Activated CD8-positive, alpha-beta memory T cell treated with anti-CD3 and anti-CD28 coated beads, Interleukin-2, amount 10 ng/mL, durations not matched to agents 7 days and 5 days (primary cell): ENCODE results near the gene PITX2. TPM values are rescaled to one million over a fixed set of nuclear protein-coding genes. Genes with fewer than 3 reads are reported as not detected.

ENCODE experiments used
- ATAC-seq: fragments of 150-1000 bp; cut with Tn5 transposase; one replicate; pipeline ENCODE4 v1.10.0; 2021; ENCODE audit warnings: moderate library complexity
- CTCF ChIA-PET: fragments of 350-600 bp; sonication (Branson Sonifier 250); formaldehyde crosslinking; loops from one replicate; lab custom pipeline; 2021; ENCODE audit warnings: antibody characterized with exemption; lab: Charles Lee
- DNase-seq: peaks from one replicate; pipeline ENCODE4 v3.0.0-alpha.2; 2020
- H3K27ac Mint-ChIP-seq: one replicate; pipeline ENCODE4 v1.8.0; 2021; ENCODE audit warnings: mild to moderate bottlenecking, mixed read lengths
- H3K27me3 Mint-ChIP-seq: one replicate; pipeline ENCODE4 v1.8.0; 2021; ENCODE audit warnings: mixed read lengths
- H3K36me3 Mint-ChIP-seq: one replicate; pipeline ENCODE4 v1.8.0; 2021; ENCODE audit warnings: mild to moderate bottlenecking, mixed read lengths
- H3K4me1 Mint-ChIP-seq: one replicate; pipeline ENCODE4 v1.8.0; 2021; ENCODE audit warnings: mixed read lengths
- H3K4me3 Mint-ChIP-seq: one replicate; pipeline ENCODE4 v1.8.0; 2021; ENCODE audit warnings: mild to moderate bottlenecking, moderate library complexity, mixed read lengths
- H3K9me3 Mint-ChIP-seq: one replicate; pipeline ENCODE4 v1.8.0; 2022; ENCODE audit warnings: low read depth, mixed read lengths
- total RNA-seq, 2 experiments: library from RNA; stranded (reverse); gene quantifications; one replicate each; pipeline ENCODE4 v1.2.3, GENCODE V29; 2021

The PITX2 gene
- total RNA-seq, 2 experiments from 2014 or later, result not detected

- Mint-ChIP-seq H3K9me3 (no peaks in the 10 kb centered on the region), H3K4me3 (no peak overlapping the region), H3K4me1 (peaks cover 2% of the 10 kb centered on the region), H3K27me3 (peaks cover 95% of the 10 kb centered on the region), H3K36me3 (peaks cover 8% of the 10 kb centered on the region), H3K27ac (peak overlapping the region; percentile 36)
- ATAC-seq (no peak), DNase-seq (no peak)
- CTCF ChIA-PET, result no interaction called here
Measured at GRCh38 chr4:110615353-110616237, 7.3 kb downstream of the PITX2 start.

- Mint-ChIP-seq H3K4me3 (no peak overlapping the region), H3K4me1 (peaks cover 2% of the 10 kb centered on the region), H3K27me3 (peaks cover 93% of the 10 kb centered on the region), H3K27ac (no peak overlapping the region), H3K9me3 (no peaks in the 10 kb centered on the region), H3K36me3 (peaks cover 8% of the 10 kb centered on the region)
- CTCF ChIA-PET, result no interaction called here
- DNase-seq (no peak), ATAC-seq (no peak)
Measured at GRCh38 chr4:110614976-110615352, 7.9 kb downstream of the PITX2 start.

- peaks cover 2% of the 10 kb centered on the region for H3K4me1 Mint-ChIP-seq
- peaks cover 8% of the 10 kb centered on the region for H3K36me3 Mint-ChIP-seq
- no peak for ATAC-seq
- H3K27me3 Mint-ChIP-seq, result peaks cover 92% of the 10 kb centered on the region
- H3K4me3 Mint-ChIP-seq, result no peak overlapping the region
- DNase-seq, result no peak
- CTCF ChIA-PET, result no interaction called here
- no peaks in the 10 kb centered on the region for H3K9me3 Mint-ChIP-seq
- no peak overlapping the region for H3K27ac Mint-ChIP-seq
Measured at GRCh38 chr4:110614173-110614963, 8.5 kb downstream of the PITX2 start.

DNA sequence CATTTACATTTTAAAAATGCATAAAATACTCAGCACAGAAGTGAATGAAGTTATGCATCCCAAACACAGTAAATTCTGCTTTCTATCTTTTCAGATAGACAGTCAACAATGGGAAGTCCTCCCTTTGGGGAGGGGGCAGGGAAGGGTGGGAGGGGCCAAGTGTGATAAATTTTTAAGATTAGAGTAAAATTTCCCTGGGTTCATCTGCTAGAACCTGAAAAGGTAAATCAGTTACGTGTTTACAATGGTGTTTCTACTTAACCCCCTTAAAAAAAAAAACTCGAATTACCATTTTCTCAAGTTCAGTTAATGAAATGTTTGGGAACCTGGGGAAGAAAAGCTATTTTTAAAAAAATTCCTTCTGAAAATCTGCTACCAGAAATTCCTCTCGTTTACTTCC, 9.1 kb downstream of the PITX2 start:
- H3K9me3 Mint-ChIP-seq, result no peaks in the 10 kb centered on the region
- CTCF ChIA-PET, result no interaction called here
- H3K27me3 Mint-ChIP-seq, result peaks cover 92% of the 10 kb centered on the region
- DNase-seq (no peak), ATAC-seq (no peak)
- H3K36me3 Mint-ChIP-seq, result peaks cover 6% of the 10 kb centered on the region
- H3K27ac Mint-ChIP-seq, result no peak overlapping the region
- H3K4me1 Mint-ChIP-seq, result peaks cover 2% of the 10 kb centered on the region
- no peak overlapping the region for H3K4me3 Mint-ChIP-seq

GRCh38 chr4:110612631-110613269, 10.1 kb downstream of the PITX2 start:
- Mint-ChIP-seq H3K4me3 (no peak overlapping the region), H3K4me1 (peaks cover 2% of the 10 kb centered on the region), H3K27ac (no peak overlapping the region), H3K27me3 (peaks cover 91% of the 10 kb centered on the region), H3K36me3 (peaks cover 6% of the 10 kb centered on the region), H3K9me3 (no peaks in the 10 kb centered on the region)
- DNase-seq (no peak), ATAC-seq (no peak)
- CTCF ChIA-PET, result no interaction called here

DNA sequence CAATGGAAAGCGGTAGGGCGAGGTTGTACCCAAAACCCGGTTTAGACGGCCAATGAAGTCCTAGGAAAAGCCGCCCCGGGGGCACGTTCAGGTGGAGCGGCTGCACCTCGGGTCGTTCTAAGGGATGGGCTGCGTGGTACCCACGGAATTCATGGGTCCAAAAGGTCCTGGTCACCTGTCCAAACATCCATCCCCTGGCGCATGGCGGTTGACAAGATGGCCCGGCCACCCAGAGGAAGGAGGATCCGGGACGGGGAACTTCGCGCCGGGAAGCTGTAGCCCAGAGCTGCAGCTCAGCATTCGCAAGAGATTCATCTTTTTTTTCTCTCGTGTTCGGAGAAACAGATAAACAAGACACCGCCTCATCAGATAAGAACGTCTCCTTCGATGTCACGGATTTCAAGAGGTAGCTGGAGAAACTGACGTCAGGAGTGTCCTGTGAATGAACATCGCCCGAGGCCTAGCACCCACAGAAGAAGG, 10.9 kb downstream of the PITX2 start:
- Mint-ChIP-seq H3K9me3 (no peaks in the 10 kb centered on the region), H3K4me1 (peaks cover 2% of the 10 kb centered on the region), H3K27ac (no peak overlapping the region), H3K27me3 (peaks cover 85% of the 10 kb centered on the region), H3K36me3 (peaks cover 6% of the 10 kb centered on the region), H3K4me3 (no peak overlapping the region)
- no peak for DNase-seq
- CTCF ChIA-PET, result no interaction called here
- no peak for ATAC-seq

DNA sequence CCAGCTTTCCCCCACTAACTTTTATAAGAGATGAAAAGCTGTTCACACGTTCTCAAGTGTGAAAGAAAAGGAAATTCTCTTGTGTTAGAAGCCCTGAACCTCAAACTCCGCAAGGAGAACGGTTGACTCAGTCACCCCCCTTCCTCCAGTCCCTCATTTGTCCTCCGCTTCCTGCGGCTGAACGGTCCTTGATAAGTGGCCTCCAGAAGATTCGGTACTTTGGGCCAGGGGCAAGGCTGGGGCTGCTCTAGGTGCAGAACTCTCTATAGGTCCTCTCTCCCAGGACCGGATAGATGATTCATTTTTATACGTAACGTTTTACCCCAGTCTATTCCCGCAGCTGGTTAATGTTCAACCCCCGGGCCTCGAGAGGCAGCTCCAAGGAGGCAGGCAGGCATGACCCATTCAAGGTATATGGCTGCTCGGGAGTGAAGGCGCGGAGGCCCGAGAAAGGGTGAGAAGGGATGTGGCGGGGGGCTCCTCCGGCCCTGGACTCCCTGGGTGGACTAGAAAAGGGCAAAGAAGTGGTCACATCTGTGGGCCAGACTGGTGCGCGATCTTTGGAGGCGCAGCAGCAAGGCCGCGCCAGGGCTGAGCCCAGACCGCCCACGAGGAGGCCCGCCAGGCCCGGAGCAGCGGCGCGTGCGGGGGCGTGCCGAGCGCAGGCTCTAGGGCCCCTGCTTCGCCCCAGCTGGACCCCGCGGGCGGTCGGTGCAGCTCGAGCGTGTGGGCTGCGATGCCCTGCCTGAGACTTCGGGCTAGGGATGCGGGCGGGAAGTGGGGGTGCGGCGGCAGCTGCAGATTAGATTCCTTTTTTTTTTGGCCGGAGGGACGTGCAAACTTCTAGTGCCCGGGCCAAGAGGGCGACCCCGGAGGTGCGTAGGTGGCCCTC, 11.7 kb downstream of the PITX2 start:
- Mint-ChIP-seq H3K36me3 (peaks cover 6% of the 10 kb centered on the region), H3K4me3 (no peak overlapping the region), H3K27ac (no peak overlapping the region), H3K4me1 (peaks cover 2% of the 10 kb centered on the region), H3K27me3 (peaks cover 77% of the 10 kb centered on the region), H3K9me3 (no peaks in the 10 kb centered on the region)
- ATAC-seq (no peak), DNase-seq (no peak)
- CTCF ChIA-PET, result interaction anchor here (0.7 kb wide), 1 partner anchor 295 kb away, joined by 3 read pairs; no protein-coding TSS in a partner anchor

GRCh38 chr4:110610620-110610939, 12.3 kb downstream of the PITX2 start:
- ATAC-seq (no peak), DNase-seq (no peak)
- Mint-ChIP-seq H3K36me3 (peaks cover 5% of the 10 kb centered on the region), H3K4me1 (peaks cover 2% of the 10 kb centered on the region), H3K4me3 (no peak overlapping the region), H3K9me3 (no peaks in the 10 kb centered on the region), H3K27ac (no peak overlapping the region), H3K27me3 (peaks cover 71% of the 10 kb centered on the region)
- CTCF ChIA-PET, result interaction anchor here (0.7 kb wide), 1 partner anchor 295 kb away, joined by 3 read pairs; no protein-coding TSS in a partner anchor

DNA sequence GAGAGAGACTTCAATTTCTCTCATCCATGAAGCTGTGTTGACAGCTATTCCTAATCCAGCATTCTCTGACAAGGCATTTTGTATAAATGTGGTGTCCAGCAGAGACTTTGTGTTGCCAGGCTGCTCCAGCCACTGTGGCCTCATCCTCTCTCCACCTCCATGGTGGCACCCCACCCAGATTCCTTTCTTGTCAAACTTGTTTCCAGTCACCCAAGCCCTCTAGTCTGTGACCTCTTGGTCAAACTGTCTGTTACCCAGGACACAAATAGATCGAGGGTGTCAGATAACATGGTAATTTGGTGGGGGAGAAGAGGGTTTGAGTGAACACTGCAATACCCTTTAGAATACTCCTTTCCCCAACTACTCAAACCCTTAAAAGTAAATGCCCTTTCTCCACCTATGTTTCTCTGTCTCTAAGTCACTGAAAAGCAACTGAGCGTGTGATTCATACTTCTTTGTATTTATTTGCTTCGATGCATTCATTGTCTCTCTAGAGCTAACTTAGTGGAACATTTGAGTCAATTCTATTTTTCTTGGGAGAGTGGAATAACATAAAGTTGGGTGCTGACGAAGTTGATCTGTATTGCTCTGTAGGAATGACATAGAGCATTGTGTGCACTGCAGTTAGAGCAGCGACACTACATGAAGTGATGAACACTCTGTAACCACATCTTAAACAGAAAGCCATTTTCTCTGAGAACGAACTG, 13.7 kb downstream of the PITX2 start:
- H3K36me3 Mint-ChIP-seq, result no peaks in the 10 kb centered on the region

GRCh38 chr4:110605077-110605476, 17.8 kb downstream of the PITX2 start:
- Mint-ChIP-seq H3K27ac (no peak overlapping the region), H3K9me3 (no peaks in the 10 kb centered on the region), H3K4me3 (no peak overlapping the region), H3K36me3 (no peaks in the 10 kb centered on the region), H3K27me3 (peaks cover 32% of the 10 kb centered on the region), H3K4me1 (no peaks in the 10 kb centered on the region)
- DNase-seq (no peak), ATAC-seq (no peak)
- CTCF ChIA-PET, result no interaction called here

More for the DNA sequence above, 13.7 kb downstream of the PITX2 start:
- peaks cover 59% of the 10 kb centered on the region for H3K27me3 Mint-ChIP-seq
- no peaks in the 10 kb centered on the region for H3K9me3 Mint-ChIP-seq
- no peaks in the 10 kb centered on the region for H3K4me1 Mint-ChIP-seq
- CTCF ChIA-PET, result no interaction called here
- no peak for DNase-seq
- no peak overlapping the region for H3K27ac Mint-ChIP-seq
- no peak overlapping the region for H3K4me3 Mint-ChIP-seq
- ATAC-seq, result no peak

GRCh38 chr4:110602061-110602460, 20.8 kb downstream of the PITX2 start:
- no peaks in the 10 kb centered on the region for H3K36me3 Mint-ChIP-seq
- CTCF ChIA-PET, result no interaction called here

GRCh38 chr4:110597582-110597981, 25.3 kb downstream of the PITX2 start:
- ATAC-seq, result no peak
- Mint-ChIP-seq H3K36me3 (no peaks in the 10 kb centered on the region), H3K9me3 (peaks cover 5% of the 10 kb centered on the region), H3K4me3 (no peak overlapping the region), H3K27ac (no peak overlapping the region), H3K27me3 (peaks cover 7% of the 10 kb centered on the region), H3K4me1 (no peaks in the 10 kb centered on the region)
- DNase-seq, result no peak
- CTCF ChIA-PET, result no interaction called here

More at GRCh38 chr4:110602061-110602460, 20.8 kb downstream of the PITX2 start:
- Mint-ChIP-seq H3K27me3 (peaks cover 16% of the 10 kb centered on the region), H3K27ac (no peak overlapping the region), H3K4me3 (no peak overlapping the region), H3K9me3 (no peaks in the 10 kb centered on the region), H3K4me1 (no peaks in the 10 kb centered on the region)
- DNase-seq (no peak), ATAC-seq (no peak)
